Measurements from ENCODE around the gene TBC1D10A. TPM values are rescaled to one million over a fixed set of nuclear protein-coding genes. Genes with fewer than 3 reads are reported as not detected.

The TBC1D10A gene
- total RNA-seq, 1 donor from 2014 or later: 15.3 TPM

- H3K4me1 Mint-ChIP-seq (ENCODE audit: unreplicated experiment): peaks cover 31% of the 10 kb centered on the region
- DNase-seq (ENCODE audit: extremely low spot score, unreplicated experiment): no peak
- H3K27ac Mint-ChIP-seq: peak overlapping the region; percentile 16
- H3K27me3 Mint-ChIP-seq: no peaks in the 10 kb centered on the region
- peaks cover 20% of the 10 kb centered on the region for H3K36me3 Mint-ChIP-seq
- TF ChIP-seq, protein P1, sequence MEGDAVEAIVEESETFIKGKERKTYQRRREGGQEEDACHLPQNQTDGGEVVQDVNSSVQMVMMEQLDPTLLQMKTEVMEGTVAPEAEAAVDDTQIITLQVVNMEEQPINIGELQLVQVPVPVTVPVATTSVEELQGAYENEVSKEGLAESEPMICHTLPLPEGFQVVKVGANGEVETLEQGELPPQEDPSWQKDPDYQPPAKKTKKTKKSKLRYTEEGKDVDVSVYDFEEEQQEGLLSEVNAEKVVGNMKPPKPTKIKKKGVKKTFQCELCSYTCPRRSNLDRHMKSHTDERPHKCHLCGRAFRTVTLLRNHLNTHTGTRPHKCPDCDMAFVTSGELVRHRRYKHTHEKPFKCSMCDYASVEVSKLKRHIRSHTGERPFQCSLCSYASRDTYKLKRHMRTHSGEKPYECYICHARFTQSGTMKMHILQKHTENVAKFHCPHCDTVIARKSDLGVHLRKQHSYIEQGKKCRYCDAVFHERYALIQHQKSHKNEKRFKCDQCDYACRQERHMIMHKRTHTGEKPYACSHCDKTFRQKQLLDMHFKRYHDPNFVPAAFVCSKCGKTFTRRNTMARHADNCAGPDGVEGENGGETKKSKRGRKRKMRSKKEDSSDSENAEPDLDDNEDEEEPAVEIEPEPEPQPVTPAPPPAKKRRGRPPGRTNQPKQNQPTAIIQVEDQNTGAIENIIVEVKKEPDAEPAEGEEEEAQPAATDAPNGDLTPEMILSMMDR (conservative IDR thresholded peaks at IDR 0.05): no peak
- no peaks in the 10 kb centered on the region for H3K9me3 Mint-ChIP-seq
- peak overlapping the region; percentile 99 for H3K4me3 Mint-ChIP-seq
These were observed 27.9 kb upstream of the TBC1D10A start for GRCh38 chr22:30354644-30355043.

GRCh38 chr22:30351226-30351625 lies 24.5 kb upstream of the TBC1D10A start:
- DNase-seq (ENCODE audit: extremely low spot score, unreplicated experiment): no peak
- TF ChIP-seq, protein P1 (conservative IDR thresholded peaks at IDR 0.05): no peak
- no peaks in the 10 kb centered on the region for H3K9me3 Mint-ChIP-seq
- no peaks in the 10 kb centered on the region for H3K27me3 Mint-ChIP-seq
- H3K4me1 Mint-ChIP-seq (ENCODE audit: unreplicated experiment): peaks cover 23% of the 10 kb centered on the region
- H3K36me3 Mint-ChIP-seq: peaks cover 27% of the 10 kb centered on the region
- H3K27ac Mint-ChIP-seq: no peak overlapping the region
- no peak overlapping the region for H3K4me3 Mint-ChIP-seq

DNA sequence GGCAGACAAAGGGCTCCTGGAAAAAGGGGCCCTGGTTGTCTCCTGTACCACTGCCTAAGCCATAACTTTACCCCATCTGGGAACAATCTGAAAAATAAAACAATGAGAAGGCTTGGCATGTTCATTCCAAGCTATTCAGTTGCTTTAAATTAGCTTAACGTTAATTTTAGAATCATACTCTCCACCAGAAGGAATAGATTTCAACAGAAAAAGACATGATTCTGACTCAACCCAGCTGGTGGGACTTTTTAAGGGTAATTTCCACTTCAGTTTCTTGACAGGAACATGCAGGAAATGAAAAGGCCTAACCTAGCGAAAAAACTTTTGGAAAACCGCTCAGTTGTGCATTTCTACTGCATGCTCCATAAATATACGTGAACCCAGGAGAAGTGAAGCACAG lies 22.1 kb upstream of the TBC1D10A start:
- H3K4me3 Mint-ChIP-seq: no peak overlapping the region
- H3K27me3 Mint-ChIP-seq: no peaks in the 10 kb centered on the region
- peaks cover 30% of the 10 kb centered on the region for H3K36me3 Mint-ChIP-seq
- no peaks in the 10 kb centered on the region for H3K9me3 Mint-ChIP-seq
- DNase-seq (ENCODE audit: extremely low spot score, unreplicated experiment): no peak
- TF ChIP-seq, protein P1 (conservative IDR thresholded peaks at IDR 0.05): no peak
- peaks cover 4% of the 10 kb centered on the region for H3K4me1 Mint-ChIP-seq (ENCODE audit: unreplicated experiment)
- peak overlapping the region; percentile 63 for H3K27ac Mint-ChIP-seq

DNA sequence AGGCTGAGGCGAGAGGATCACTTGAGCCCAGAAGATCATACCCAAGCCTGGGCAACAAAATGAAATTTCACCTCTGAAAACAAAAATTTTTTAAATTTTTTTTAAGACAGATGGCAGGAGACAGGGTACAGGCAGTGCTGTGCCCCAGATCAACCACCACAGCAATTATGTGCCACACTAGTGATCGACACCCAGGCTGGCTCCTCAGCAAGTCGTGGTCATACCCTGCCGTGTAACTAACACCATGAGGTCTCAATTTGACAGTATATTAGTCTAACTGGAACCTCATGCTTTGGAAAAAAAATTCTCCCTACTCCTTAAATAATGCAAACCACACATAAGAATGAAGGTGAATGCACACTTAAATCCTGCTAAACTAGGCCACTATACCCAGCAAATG lies 21.7 kb upstream of the TBC1D10A start:
- no peak for DNase-seq (ENCODE audit: extremely low spot score, unreplicated experiment)
- no peaks in the 10 kb centered on the region for H3K9me3 Mint-ChIP-seq
- peaks cover under 1% of the 10 kb centered on the region for H3K4me1 Mint-ChIP-seq (ENCODE audit: unreplicated experiment)
- TF ChIP-seq, protein P1 (conservative IDR thresholded peaks at IDR 0.05): no peak
- no peak overlapping the region for H3K4me3 Mint-ChIP-seq
- peaks cover 30% of the 10 kb centered on the region for H3K36me3 Mint-ChIP-seq
- H3K27ac Mint-ChIP-seq: peak overlapping the region; percentile 63
- no peaks in the 10 kb centered on the region for H3K27me3 Mint-ChIP-seq

DNA sequence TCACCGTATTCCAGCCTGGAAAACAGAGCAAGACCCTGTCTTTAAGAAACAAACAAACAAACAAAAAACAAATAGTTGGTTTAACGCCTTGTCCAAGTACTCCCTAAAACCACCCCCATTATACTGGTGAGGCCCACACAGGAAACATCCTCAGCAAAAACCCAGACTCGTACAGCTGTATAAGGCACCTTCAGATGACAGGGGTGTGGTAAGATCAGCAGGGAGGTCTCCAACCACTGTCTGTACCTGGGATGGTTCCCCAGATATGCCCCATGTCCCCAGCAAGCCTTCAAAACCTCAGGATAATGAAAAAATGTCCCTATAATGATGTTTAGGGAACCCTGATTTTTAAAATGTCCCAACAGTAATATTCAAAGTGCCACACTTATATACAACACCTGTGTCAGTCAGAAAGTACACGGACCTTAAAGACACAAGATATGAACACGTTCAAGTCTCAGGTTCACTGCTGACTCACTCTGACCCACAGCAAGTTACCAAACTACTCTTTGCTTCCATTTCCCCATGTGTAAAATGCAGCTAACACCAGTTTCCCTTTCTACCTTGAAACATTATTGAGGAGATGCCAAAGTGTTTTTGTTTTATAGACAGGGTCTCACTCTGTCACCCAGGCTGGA lies 20.6 kb upstream of the TBC1D10A start:
- Mint-ChIP-seq H3K4me1 (ENCODE audit: unreplicated experiment) (no peaks in the 10 kb centered on the region), H3K4me3 (no peak overlapping the region), H3K27ac (no peak overlapping the region), H3K27me3 (no peaks in the 10 kb centered on the region), H3K36me3 (peaks cover 34% of the 10 kb centered on the region), H3K9me3 (no peaks in the 10 kb centered on the region)
- TF ChIP-seq, protein P1 (conservative IDR thresholded peaks at IDR 0.05): no peak
- no peak for DNase-seq (ENCODE audit: extremely low spot score, unreplicated experiment)

All from type B pancreatic cell (in vitro differentiated cells).